HUES48 (cell line): ENCODE results near the gene UBE2G1.
"Not testable (repeated sequence)": the region's sequence is repeated elsewhere in the genome, so short reads cannot be mapped to it uniquely, and the experiment has no call there.

Source experiments
- H3K27ac ChIP-seq: one replicate; pipeline ENCODE4 v1.7.0; 2013; ENCODE audit warnings: low read depth, low read length, inconsistent platforms
- H3K27me3 ChIP-seq: 2 replicates; pipeline ENCODE4 v1.6.1; 2013; ENCODE audit warnings: mild to moderate bottlenecking, low read length; ENCODE audit not compliant: control insufficient read depth, insufficient read depth
- H3K36me3 ChIP-seq: 2 replicates; pipeline ENCODE4 v1.6.1; 2013; ENCODE audit warnings: low read length; ENCODE audit not compliant: control insufficient read depth, insufficient read depth
- H3K4me1 ChIP-seq: 2 replicates; pipeline ENCODE4 v1.6.1; 2013; ENCODE audit warnings: mild to moderate bottlenecking, low read length; ENCODE audit not compliant: control insufficient read depth, insufficient read depth
- H3K4me3 ChIP-seq: 2 replicates; pipeline ENCODE4 v1.5.1; 2013; ENCODE audit warnings: mild to moderate bottlenecking, low read depth, low read length
- H3K9ac ChIP-seq: 2 replicates; pipeline ENCODE4 v1.6.1; 2013; ENCODE audit warnings: mild to moderate bottlenecking, low read depth, low read length, moderate library complexity
- H3K9me3 ChIP-seq: 2 replicates; pipeline ENCODE4 v1.6.1; 2013; ENCODE audit warnings: low read length; ENCODE audit not compliant: control insufficient read depth, insufficient read depth

UBE2G1 gene

GRCh38 chr17:4357030-4357628 is 9.3 kb downstream of the UBE2G1 start:
- Histone ChIP-seq H3K9ac (no peak overlapping the region), H3K9me3 (no peaks in the 10 kb centered on the region), H3K36me3 (peaks cover 8% of the 10 kb centered on the region; the same call in 1 of the 2 replicates), H3K4me1 (peaks cover 6% of the 10 kb centered on the region; the same call in 1 of the 2 replicates), H3K27me3 (no peaks in the 10 kb centered on the region), H3K4me3 (no peak overlapping the region), H3K27ac (no peak overlapping the region)

GRCh38 chr17:4354862-4355514 is 11.5 kb downstream of the UBE2G1 start:
- Histone ChIP-seq H3K4me1 (peaks cover 6% of the 10 kb centered on the region; the same call in 1 of the 2 replicates), H3K4me3 (no peak overlapping the region), H3K27ac (no peak overlapping the region)

GRCh38 chr17:4354206-4354605 is 12.3 kb downstream of the UBE2G1 start:
- Histone ChIP-seq H3K27ac (no peak overlapping the region), H3K36me3 (no peaks in the 10 kb centered on the region), H3K9ac (no peak overlapping the region), H3K4me3 (no peak overlapping the region), H3K27me3 (no peaks in the 10 kb centered on the region), H3K9me3 (no peaks in the 10 kb centered on the region), H3K4me1 (peaks cover 6% of the 10 kb centered on the region; the same call in 1 of the 2 replicates)

More at GRCh38 chr17:4354862-4355514, 11.5 kb downstream of the UBE2G1 start:
- Histone ChIP-seq H3K9me3 (no peaks in the 10 kb centered on the region), H3K9ac (no peak overlapping the region), H3K27me3 (no peaks in the 10 kb centered on the region), H3K36me3 (no peaks in the 10 kb centered on the region; the same call in 1 of the 2 replicates)

- H3K9me3 ChIP-seq, H3K27ac ChIP-seq, H3K4me3 ChIP-seq, H3K36me3 ChIP-seq, H3K9ac ChIP-seq, H3K27me3 ChIP-seq: not testable (repeated sequence)
- H3K4me1 ChIP-seq: peaks cover 12% of the 10 kb centered on the region; the same call in 1 of the 2 replicates
Measured at GRCh38 chr17:4350214-4350613, 16.3 kb downstream of the UBE2G1 start.

GRCh38 chr17:4345581-4346252 is 20.8 kb downstream of the UBE2G1 start:
- Histone ChIP-seq H3K27me3 (no peaks in the 10 kb centered on the region), H3K4me3 (no peak overlapping the region), H3K9ac (no peak overlapping the region), H3K9me3 (no peaks in the 10 kb centered on the region), H3K4me1 (peaks cover 22% of the 10 kb centered on the region; the same call in 1 of the 2 replicates), H3K27ac (no peak overlapping the region), H3K36me3 (no peaks in the 10 kb centered on the region; the same call in 1 of the 2 replicates)

GRCh38 chr17:4344926-4345325 is 21.5 kb downstream of the UBE2G1 start:
- no peaks in the 10 kb centered on the region for H3K9me3 ChIP-seq
- no peak overlapping the region for H3K27ac ChIP-seq
- no peak overlapping the region for H3K4me3 ChIP-seq
- H3K4me1 ChIP-seq: peaks cover 22% of the 10 kb centered on the region; the same call in 1 of the 2 replicates
- H3K9ac ChIP-seq: no peak overlapping the region
- H3K36me3 ChIP-seq: no peaks in the 10 kb centered on the region; the same call in 1 of the 2 replicates
- no peaks in the 10 kb centered on the region for H3K27me3 ChIP-seq

GRCh38 chr17:4342535-4342934 is 23.9 kb downstream of the UBE2G1 start:
- no peaks in the 10 kb centered on the region for H3K9me3 ChIP-seq
- H3K4me1 ChIP-seq: peaks cover 22% of the 10 kb centered on the region; the same call in 1 of the 2 replicates
- H3K4me3 ChIP-seq: no peak overlapping the region
- no peak overlapping the region for H3K9ac ChIP-seq
- H3K27ac ChIP-seq: no peak overlapping the region
- H3K27me3 ChIP-seq: no peaks in the 10 kb centered on the region
- no peaks in the 10 kb centered on the region; the same call in 1 of the 2 replicates for H3K36me3 ChIP-seq

GRCh38 chr17:4341616-4341977 is 24.9 kb downstream of the UBE2G1 start:
- no peak overlapping the region for H3K27ac ChIP-seq
- no peak overlapping the region for H3K4me3 ChIP-seq
- no peaks in the 10 kb centered on the region; the same call in 1 of the 2 replicates for H3K36me3 ChIP-seq
- H3K27me3 ChIP-seq: no peaks in the 10 kb centered on the region
- peaks cover 22% of the 10 kb centered on the region; the same call in 1 of the 2 replicates for H3K4me1 ChIP-seq
- H3K9ac ChIP-seq: no peak overlapping the region
- H3K9me3 ChIP-seq: no peaks in the 10 kb centered on the region

GRCh38 chr17:4340914-4341615 is 25.4 kb downstream of the UBE2G1 start:
- Histone ChIP-seq H3K4me3 (no peak overlapping the region), H3K36me3 (no peaks in the 10 kb centered on the region; the same call in 1 of the 2 replicates), H3K9ac (no peak overlapping the region), H3K27ac (no peak overlapping the region), H3K4me1 (peaks cover 22% of the 10 kb centered on the region; the same call in 1 of the 2 replicates), H3K27me3 (no peaks in the 10 kb centered on the region), H3K9me3 (no peaks in the 10 kb centered on the region)

GRCh38 chr17:4334776-4335584 is 31.5 kb downstream of the UBE2G1 start:
- no peaks in the 10 kb centered on the region for H3K9me3 ChIP-seq
- H3K4me3 ChIP-seq: no peak overlapping the region
- H3K27me3 ChIP-seq: no peaks in the 10 kb centered on the region
- H3K9ac ChIP-seq: no peak overlapping the region
- H3K36me3 ChIP-seq: peaks cover 4% of the 10 kb centered on the region
- no peak overlapping the region for H3K27ac ChIP-seq
- H3K4me1 ChIP-seq: peaks cover 18% of the 10 kb centered on the region
